NOMO-1 treated with dmso at 0.1 percent for 144 hours (cell line): ENCODE results near the gene DIP2A.

Source experiments
- DNase-seq: peaks from one replicate; lab custom pipeline; 2025; ENCODE audit not compliant: unreplicated experiment; lab: John Stamatoyannopoulos, UW

Gene DIP2A

GRCh38 chr21:46458315-46459023, at the start of gene DIP2A:
TSS of gene DIP2A (plus strand) at chr21:46458891. CDS start at chr21:46459132, 241 bp downstream.
- peak; percentile 92 for DNase-seq

- no peak for DNase-seq
Measured at GRCh38 chr21:46409641-46410406, 48.9 kb upstream of the DIP2A start.

GRCh38 chr21:46410516-46410915, 48.2 kb upstream of the DIP2A start:
- no peak for DNase-seq

- DNase-seq: no peak
Measured at GRCh38 chr21:46411236-46411635, 47.5 kb upstream of the DIP2A start.

- no peak for DNase-seq
Measured at GRCh38 chr21:46411691-46412090, 47.0 kb upstream of the DIP2A start.

GRCh38 chr21:46412521-46413364, 45.9 kb upstream of the DIP2A start:
- no peak for DNase-seq

GRCh38 chr21:46413365-46413696, 45.4 kb upstream of the DIP2A start:
- DNase-seq: no peak

GRCh38 chr21:46414965-46415275, 43.8 kb upstream of the DIP2A start:
- no peak for DNase-seq

GRCh38 chr21:46416551-46416950, 42.1 kb upstream of the DIP2A start:
- DNase-seq: no peak

- no peak for DNase-seq
Measured at GRCh38 chr21:46418265-46418946, 40.3 kb upstream of the DIP2A start.

- no peak for DNase-seq
Measured at GRCh38 chr21:46420241-46421190, 38.2 kb upstream of the DIP2A start.

GRCh38 chr21:46421191-46421750, 37.4 kb upstream of the DIP2A start:
- no peak for DNase-seq

GRCh38 chr21:46421756-46422555, 36.7 kb upstream of the DIP2A start:
- DNase-seq: no peak

- DNase-seq: no peak
Measured at GRCh38 chr21:46422636-46423241, 36.0 kb upstream of the DIP2A start.

- DNase-seq: no peak
Measured at GRCh38 chr21:46423546-46424038, 35.1 kb upstream of the DIP2A start.

GRCh38 chr21:46424039-46424591, 34.6 kb upstream of the DIP2A start:
- DNase-seq: no peak

- DNase-seq: no peak
Measured at GRCh38 chr21:46424621-46425020, 34.1 kb upstream of the DIP2A start.

- no peak for DNase-seq
Measured at GRCh38 chr21:46425041-46425440, 33.6 kb upstream of the DIP2A start.
